Measurements from ENCODE around the gene PRPF39. TPM values are rescaled to one million over a fixed set of nuclear protein-coding genes. Genes with fewer than 3 reads are reported as not detected.
A peak's percentile ranks its signal among the peaks of the same experiment; 100 is the strongest.
"Not testable (repeated sequence)": the region's sequence is repeated elsewhere in the genome, so short reads cannot be mapped to it uniquely, and the experiment has no call there.

The PRPF39 gene
- total RNA-seq, 4 donors from 2014 or later = 20.7 to 30.0 (median 28.4) TPM

DNA sequence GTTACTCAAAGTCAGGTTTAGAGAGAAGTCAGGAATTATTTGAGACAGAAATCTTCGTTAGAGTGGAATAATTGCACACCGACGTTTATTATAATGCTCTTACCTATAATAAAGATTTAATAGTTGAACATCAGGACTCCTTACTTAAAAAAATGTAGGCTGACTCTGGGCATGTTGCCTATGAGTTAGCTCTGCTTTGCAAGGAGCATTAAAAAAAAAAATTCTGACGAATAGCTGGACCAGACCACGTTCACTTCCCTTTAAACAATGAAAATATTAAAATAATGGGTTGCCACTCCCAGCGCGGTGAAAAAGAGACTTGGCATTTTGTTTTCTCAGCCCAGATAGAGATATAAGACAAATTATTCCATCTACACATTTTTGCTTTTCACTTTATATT lies 51.2 kb downstream of the PRPF39 start:
- TF ChIP-seq EP300 (IDR thresholded peaks at IDR 0.05) (no peak), POLR2A (IDR thresholded peaks at IDR 0.05) (no peak), CTCF (IDR thresholded peaks at IDR 0.05) (no peak)
- Histone ChIP-seq H3K27me3 (no peaks in the 10 kb centered on the region), H3K4me3 (peak overlapping the region; percentile 64 to 80 (median 78)), H3K4me1 (peaks cover 0 to 43% (median 22%) of the 10 kb centered on the region in 4 donors), H3K27ac (peak overlapping the region; percentile 77 to 93 (median 88)), H3K36me3 (no peaks in the 10 kb centered on the region), H3K9me3 (no peaks in the 10 kb centered on the region)
- 0 to 2% methylated on average over 7 of the region's 7 CpGs for WGBS, 2 donors
- peak in 1 of 2 donors; percentile 7 for DNase-seq (ENCODE audit: low spot score in 2 of 2)

DNA sequence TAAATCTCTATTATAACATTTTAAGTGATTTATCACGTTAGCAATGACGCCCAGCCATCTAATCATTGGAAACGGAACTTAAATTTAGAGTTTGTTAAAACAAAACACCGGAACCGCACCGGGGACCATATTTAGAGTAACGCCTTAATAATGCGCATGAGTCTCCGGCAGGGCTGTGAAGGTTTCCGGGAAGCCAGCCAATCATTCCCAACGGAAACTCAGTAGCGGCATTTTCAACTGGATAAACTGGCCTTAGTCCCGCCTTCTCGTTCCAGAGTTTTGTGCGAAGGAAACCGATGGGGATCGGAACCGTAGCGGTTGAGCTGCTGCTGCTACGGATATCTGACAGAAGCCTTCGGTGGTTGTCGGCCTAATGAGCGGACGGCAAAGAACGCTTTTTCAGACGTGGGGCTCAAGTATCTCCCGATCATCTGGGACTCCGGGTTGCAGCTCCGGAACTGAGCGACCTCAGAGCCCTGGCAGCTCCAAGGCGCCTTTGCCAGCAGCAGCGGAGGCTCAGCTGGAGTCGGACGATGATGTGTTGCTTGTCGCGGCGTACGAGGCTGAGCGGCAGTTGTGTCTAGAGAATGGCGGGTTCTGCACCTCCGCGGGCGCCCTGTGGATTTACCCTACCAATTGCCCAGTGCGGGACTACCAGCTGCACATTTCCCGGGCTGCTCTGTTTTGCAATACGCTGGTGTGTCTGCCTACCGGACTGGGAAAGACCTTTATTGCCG lies 51.9 kb downstream of the PRPF39 start, which contains the start of gene FANCM:
TSS of gene FANCM (plus strand) at position 272 of the 737 bp plus-strand sequence. CDS start at position 374, 102 bp downstream.
- Histone ChIP-seq H3K36me3 (no peaks in the 10 kb centered on the region), H3K27ac (peak within 1 kb of the TSS; percentile 77 to 93 (median 88)), H3K4me3 (peak within 1 kb of the TSS; percentile 64 to 80 (median 78)), H3K4me1 (peaks cover 0 to 43% (median 22%) of the 10 kb centered on the region in 4 donors), H3K27me3 (no peaks in the 10 kb centered on the region), H3K9me3 (no peaks in the 10 kb centered on the region)
- TF ChIP-seq EP300 (IDR thresholded peaks at IDR 0.05) = peak; percentile 74 to 86
- TF ChIP-seq POLR2A (IDR thresholded peaks at IDR 0.05) = no peak
- peak in 1 of 5 experiments; percentile 35 for TF ChIP-seq CTCF (IDR thresholded peaks at IDR 0.05)
- 0% methylated on average over 27 to 30 of the region's 48 CpGs for WGBS, 2 donors
- peak; percentile 87 to 97 for DNase-seq (ENCODE audit: low spot score in 2 of 2)

GRCh38 chr14:45136399-45136798 lies 52.5 kb downstream of the PRPF39 start:
- no peaks in the 10 kb centered on the region for H3K9me3 ChIP-seq
- H3K36me3 ChIP-seq = no peaks in the 10 kb centered on the region
- whole genome bisulfite sequencing, 2 donors = 1 to 3% methylated on average over 7 of the region's 7 CpGs
- no peaks in the 10 kb centered on the region for H3K27me3 ChIP-seq
- no peak for DNase-seq (ENCODE audit: low spot score in 2 of 2)
- peak overlapping the region; percentile 64 to 80 (median 78) for H3K4me3 ChIP-seq
- peak overlapping the region in 1 of 4 donors; percentile 92 for H3K27ac ChIP-seq
- H3K4me1 ChIP-seq = peaks cover 0 to 43% (median 22%) of the 10 kb centered on the region in 4 donors
- TF ChIP-seq EP300 (IDR thresholded peaks at IDR 0.05) (no peak), POLR2A (IDR thresholded peaks at IDR 0.05) (no peak), CTCF (IDR thresholded peaks at IDR 0.05) (no peak)

DNA sequence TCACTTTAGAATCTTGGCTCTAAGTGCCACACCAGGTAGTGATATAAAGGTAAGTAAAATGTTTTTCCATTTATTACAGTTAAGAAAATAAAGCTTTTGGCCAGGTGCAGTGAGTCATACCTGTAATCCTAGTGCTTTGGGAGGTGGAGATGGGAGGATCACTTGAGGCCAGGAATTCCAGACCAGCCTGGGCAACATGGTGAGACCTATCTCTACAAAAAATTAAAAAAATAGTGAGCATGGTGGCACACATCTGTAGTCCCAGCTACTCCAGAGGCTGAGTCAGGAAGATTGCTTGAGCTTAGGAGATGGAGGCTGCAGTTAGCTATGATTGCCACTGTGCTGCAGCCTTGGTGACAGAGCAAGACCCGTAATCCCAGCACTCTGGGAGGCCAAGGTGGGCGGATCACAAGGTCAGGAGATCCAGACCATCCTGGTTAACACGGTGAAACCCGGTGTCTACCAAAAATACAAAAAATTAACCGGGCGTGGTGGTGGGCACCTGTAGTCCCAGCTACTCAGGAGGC lies 56.8 kb downstream of the PRPF39 start:
- no peak for DNase-seq (ENCODE audit: low spot score in 2 of 2)
- WGBS, 2 donors = 96 to 99% methylated on average over 6 of the region's 6 CpGs

DNA sequence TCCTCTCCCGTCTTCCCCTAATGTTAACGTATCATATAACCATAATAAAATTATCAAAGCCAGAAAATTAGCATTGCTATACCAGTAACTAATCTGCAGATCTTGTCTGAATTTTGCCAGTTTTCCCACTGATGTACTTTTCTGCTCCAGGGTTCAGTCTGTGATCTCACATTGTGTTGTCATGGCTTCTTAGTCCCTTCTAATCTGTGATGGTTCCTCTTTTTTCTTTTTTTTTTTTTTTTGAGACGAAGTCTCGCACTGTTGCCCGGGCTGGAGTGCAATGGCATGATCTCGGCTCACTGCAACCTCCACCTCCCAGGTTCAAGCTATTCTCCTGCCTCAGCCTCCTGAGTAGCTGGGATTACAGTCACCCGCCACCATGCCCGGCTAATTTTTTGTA lies 58.2 kb downstream of the PRPF39 start:
- Histone ChIP-seq H3K4me1 (peaks cover 0 to 19% (median 6%) of the 10 kb centered on the region in 4 donors), H3K36me3 (peaks cover 0 to 11% (median 0%) of the 10 kb centered on the region in 3 donors)
- DNase-seq (ENCODE audit: low spot score in 2 of 2); H3K27ac ChIP-seq; H3K27me3 ChIP-seq; H3K9me3 ChIP-seq; H3K4me3 ChIP-seq: not testable (repeated sequence)
- 89 to 95% methylated on average over 8 of the region's 8 CpGs for WGBS, 2 donors

More for the DNA sequence above, 56.8 kb downstream of the PRPF39 start:
- H3K4me1 ChIP-seq = peaks cover 0 to 31% (median 16%) of the 10 kb centered on the region in 4 donors
- H3K36me3 ChIP-seq = peaks cover 0 to 11% (median 0%) of the 10 kb centered on the region in 3 donors
- no peak overlapping the region for H3K27ac ChIP-seq
- TF ChIP-seq EP300 (IDR thresholded peaks at IDR 0.05) = no peak
- no peak for TF ChIP-seq CTCF (IDR thresholded peaks at IDR 0.05)
- no peak for TF ChIP-seq POLR2A (IDR thresholded peaks at IDR 0.05)
- H3K27me3 ChIP-seq = no peaks in the 10 kb centered on the region
- H3K9me3 ChIP-seq = no peaks in the 10 kb centered on the region
- no peak overlapping the region for H3K4me3 ChIP-seq

All from tibial nerve (tissue), 4 donors.